DOHH2 (cell line): ENCODE results near the gene TEX2.

ENCODE experiments used
- H3F3A ChIP-seq: fragments of 200-600 bp; sonication (generic), shearing (Covaris generic); 2 replicates; pipeline ENCODE4 v1.6.0; 2016; ENCODE audit warnings: antibody characterized with exemption, mild to moderate bottlenecking; ENCODE audit not compliant: control insufficient read depth, insufficient read depth
- H3K27ac ChIP-seq: fragments of 200-600 bp; sonication (generic); 2 replicates; pipeline ENCODE4 v1.5.1; 2014; ENCODE audit warnings: low read depth, mild to moderate bottlenecking, low read length, moderate library complexity
- H3K27me3 ChIP-seq: fragments of 200-600 bp; sonication (generic); 2 replicates; pipeline ENCODE4 v1.6.1; 2014; ENCODE audit warnings: mild to moderate bottlenecking, low read length, mixed read lengths; ENCODE audit not compliant: control insufficient read depth
- H3K36me3 ChIP-seq: fragments of 200-600 bp; sonication (generic); 2 replicates; pipeline ENCODE4 v1.6.1; 2014; ENCODE audit warnings: mild to moderate bottlenecking, low read length, moderate library complexity, mixed read lengths; ENCODE audit not compliant: control insufficient read depth
- H3K4me1 ChIP-seq: fragments of 200-600 bp; sonication (generic); 2 replicates; pipeline ENCODE4 v1.6.1; 2014; ENCODE audit warnings: mild to moderate bottlenecking, low read length, mixed read lengths; ENCODE audit not compliant: control insufficient read depth
- H3K4me2 ChIP-seq: fragments of 200-600 bp; sonication (generic); 2 replicates; pipeline ENCODE4 v1.6.0; 2014; ENCODE audit warnings: mild to moderate bottlenecking, low read length, moderate library complexity
- H3K4me3 ChIP-seq: fragments of 200-600 bp; sonication (generic); 2 replicates; pipeline ENCODE4 v1.5.1; 2014; ENCODE audit warnings: mild to moderate bottlenecking, low read length, mixed read lengths
- H3K79me2 ChIP-seq: fragments of 200-600 bp; sonication (generic); 2 replicates; pipeline ENCODE4 v1.6.1; 2014; ENCODE audit warnings: mild to moderate bottlenecking, low read length, mixed read lengths; ENCODE audit not compliant: control insufficient read depth
- H3K9me2 ChIP-seq: fragments of 200-600 bp; sonication (generic); replicated peaks from 2 replicates; pipeline ENCODE4 v1.6.1; 2014; ENCODE audit warnings: mild to moderate bottlenecking, low read length, mixed read lengths; ENCODE audit not compliant: control insufficient read depth
- H3K9me3 ChIP-seq: fragments of 200-600 bp; sonication (generic); 2 replicates; pipeline ENCODE4 v1.6.1; 2014; ENCODE audit warnings: antibody characterized with exemption, low read length, mixed read lengths; ENCODE audit not compliant: control insufficient read depth, insufficient read depth
- H4K20me1 ChIP-seq: fragments of 200-600 bp; sonication (generic); 2 replicates; pipeline ENCODE4 v1.6.0; 2014; ENCODE audit warnings: low read depth, mild to moderate bottlenecking, antibody characterized with exemption, low read length, moderate library complexity; ENCODE audit not compliant: control insufficient read depth, insufficient read depth
- EZH2phosphoT487 ChIP-seq: fragments of 200-600 bp; sonication (generic); IDR thresholded peaks from 2 replicates; pipeline ENCODE4 v1.6.1; 2017; ENCODE audit warnings: borderline replicate concordance, mild to moderate bottlenecking, antibody characterized with exemption, low read length, moderate library complexity, mixed read lengths
- TF ChIP-seq, protein P1 (sequence below): fragments of 200-600 bp; sonication (generic); IDR thresholded peaks from one replicate; pipeline ENCODE4 v1.5.1; 2014; ENCODE audit warnings: antibody characterized with exemption, mild to moderate bottlenecking, low read depth, low read length; ENCODE audit not compliant: poor library complexity, severe bottlenecking

TEX2 gene, protein sequence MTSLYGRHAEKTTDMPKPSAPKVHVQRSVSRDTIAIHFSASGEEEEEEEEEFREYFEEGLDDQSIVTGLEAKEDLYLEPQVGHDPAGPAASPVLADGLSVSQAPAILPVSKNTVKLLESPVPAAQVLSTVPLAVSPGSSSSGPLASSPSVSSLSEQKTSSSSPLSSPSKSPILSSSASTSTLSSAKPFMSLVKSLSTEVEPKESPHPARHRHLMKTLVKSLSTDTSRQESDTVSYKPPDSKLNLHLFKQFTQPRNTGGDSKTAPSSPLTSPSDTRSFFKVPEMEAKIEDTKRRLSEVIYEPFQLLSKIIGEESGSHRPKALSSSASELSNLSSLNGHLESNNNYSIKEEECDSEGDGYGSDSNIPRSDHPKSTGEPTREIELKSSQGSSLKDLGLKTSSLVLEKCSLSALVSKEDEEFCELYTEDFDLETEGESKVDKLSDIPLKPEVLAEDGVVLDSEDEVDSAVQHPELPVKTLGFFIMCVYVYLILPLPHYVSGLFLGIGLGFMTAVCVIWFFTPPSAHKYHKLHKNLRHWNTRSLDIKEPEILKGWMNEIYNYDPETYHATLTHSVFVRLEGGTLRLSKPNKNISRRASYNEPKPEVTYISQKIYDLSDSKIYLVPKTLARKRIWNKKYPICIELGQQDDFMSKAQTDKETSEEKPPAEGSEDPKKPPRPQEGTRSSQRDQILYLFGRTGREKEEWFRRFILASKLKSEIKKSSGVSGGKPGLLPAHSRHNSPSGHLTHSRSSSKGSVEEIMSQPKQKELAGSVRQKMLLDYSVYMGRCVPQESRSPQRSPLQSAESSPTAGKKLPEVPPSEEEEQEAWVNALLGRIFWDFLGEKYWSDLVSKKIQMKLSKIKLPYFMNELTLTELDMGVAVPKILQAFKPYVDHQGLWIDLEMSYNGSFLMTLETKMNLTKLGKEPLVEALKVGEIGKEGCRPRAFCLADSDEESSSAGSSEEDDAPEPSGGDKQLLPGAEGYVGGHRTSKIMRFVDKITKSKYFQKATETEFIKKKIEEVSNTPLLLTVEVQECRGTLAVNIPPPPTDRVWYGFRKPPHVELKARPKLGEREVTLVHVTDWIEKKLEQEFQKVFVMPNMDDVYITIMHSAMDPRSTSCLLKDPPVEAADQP

GRCh38 chr17:64263000-64263766 lies at the start of gene TEX2:
TSS of gene TEX2 (minus strand) at chr17:64263260. CDS start at chr17:64214217, 49,043 bp downstream.
- Histone ChIP-seq H3K27me3 (peaks cover 20% of the 10 kb centered on the region), H3F3A (no peaks in the 10 kb centered on the region), H3K27ac (peak within 1 kb of the TSS; percentile 26), H3K9me2 (no peaks in the 10 kb centered on the region), H3K4me3 (peak within 1 kb of the TSS; percentile 98), H3K79me2 (peaks cover 33% of the 10 kb centered on the region), H3K36me3 (no peaks in the 10 kb centered on the region), H3K4me2 (peak within 1 kb of the TSS; percentile 98), H3K9me3 (no peaks in the 10 kb centered on the region), H3K4me1 (peaks cover 23% of the 10 kb centered on the region), H4K20me1 (no peaks in the 10 kb centered on the region)
- TF ChIP-seq, protein P1, sequence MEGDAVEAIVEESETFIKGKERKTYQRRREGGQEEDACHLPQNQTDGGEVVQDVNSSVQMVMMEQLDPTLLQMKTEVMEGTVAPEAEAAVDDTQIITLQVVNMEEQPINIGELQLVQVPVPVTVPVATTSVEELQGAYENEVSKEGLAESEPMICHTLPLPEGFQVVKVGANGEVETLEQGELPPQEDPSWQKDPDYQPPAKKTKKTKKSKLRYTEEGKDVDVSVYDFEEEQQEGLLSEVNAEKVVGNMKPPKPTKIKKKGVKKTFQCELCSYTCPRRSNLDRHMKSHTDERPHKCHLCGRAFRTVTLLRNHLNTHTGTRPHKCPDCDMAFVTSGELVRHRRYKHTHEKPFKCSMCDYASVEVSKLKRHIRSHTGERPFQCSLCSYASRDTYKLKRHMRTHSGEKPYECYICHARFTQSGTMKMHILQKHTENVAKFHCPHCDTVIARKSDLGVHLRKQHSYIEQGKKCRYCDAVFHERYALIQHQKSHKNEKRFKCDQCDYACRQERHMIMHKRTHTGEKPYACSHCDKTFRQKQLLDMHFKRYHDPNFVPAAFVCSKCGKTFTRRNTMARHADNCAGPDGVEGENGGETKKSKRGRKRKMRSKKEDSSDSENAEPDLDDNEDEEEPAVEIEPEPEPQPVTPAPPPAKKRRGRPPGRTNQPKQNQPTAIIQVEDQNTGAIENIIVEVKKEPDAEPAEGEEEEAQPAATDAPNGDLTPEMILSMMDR, result no peak
- no peak for TF ChIP-seq EZH2phosphoT487

DNA sequence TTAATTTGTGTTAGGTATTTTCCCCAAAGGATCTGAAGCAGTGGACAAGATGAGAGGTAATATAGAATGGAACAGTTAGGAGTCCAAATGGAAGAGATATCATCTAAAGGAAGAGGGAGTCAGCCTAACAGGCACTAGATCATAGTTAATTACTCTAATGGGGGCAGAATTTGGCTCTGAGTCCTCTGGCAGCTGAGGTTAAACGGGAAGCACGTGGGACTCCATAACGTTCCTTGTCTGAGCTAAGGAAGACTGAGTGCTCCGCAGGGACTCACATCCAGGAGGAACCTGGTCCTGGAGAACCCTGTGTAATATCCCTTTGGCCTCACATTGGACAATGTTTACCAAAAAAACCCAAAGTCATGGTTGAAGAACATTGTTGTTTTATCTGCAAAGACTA lies 46.6 kb upstream of the TEX2 start:
- Histone ChIP-seq H3K27me3 (no peaks in the 10 kb centered on the region), H3K9me3 (no peaks in the 10 kb centered on the region), H3K4me2 (no peak overlapping the region), H3K36me3 (no peaks in the 10 kb centered on the region), H3K9me2 (no peaks in the 10 kb centered on the region), H4K20me1 (no peaks in the 10 kb centered on the region), H3F3A (no peaks in the 10 kb centered on the region), H3K27ac (no peak overlapping the region), H3K4me3 (no peak overlapping the region), H3K79me2 (no peaks in the 10 kb centered on the region), H3K4me1 (no peaks in the 10 kb centered on the region)
- no peak for TF ChIP-seq EZH2phosphoT487
- TF ChIP-seq, protein P1, result no peak

DNA sequence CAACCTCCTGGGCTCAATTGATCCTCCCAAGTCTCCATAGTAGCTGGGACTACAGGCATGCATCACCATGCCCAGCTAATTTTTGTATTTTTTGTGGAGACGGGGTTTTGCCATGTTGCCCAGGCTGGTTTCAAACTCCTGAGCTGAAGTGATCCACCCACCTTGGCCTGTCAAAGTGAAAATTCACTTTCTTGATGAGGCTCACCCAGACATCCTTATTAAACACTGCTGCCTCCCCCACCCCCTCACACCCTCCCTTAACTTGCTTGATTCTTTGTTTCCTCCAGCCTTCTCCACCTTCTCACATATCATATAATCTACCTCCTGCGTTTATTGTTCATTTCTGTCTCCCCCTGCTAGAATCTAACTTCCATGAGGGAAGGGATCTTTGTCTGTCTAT lies 46.0 kb upstream of the TEX2 start:
- Histone ChIP-seq H3K79me2 (no peaks in the 10 kb centered on the region), H3K36me3 (no peaks in the 10 kb centered on the region), H3K9me3 (no peaks in the 10 kb centered on the region), H3K27ac (no peak overlapping the region), H3K9me2 (no peaks in the 10 kb centered on the region), H3K27me3 (no peaks in the 10 kb centered on the region), H3K4me2 (no peak overlapping the region), H3K4me3 (no peak overlapping the region), H3K4me1 (no peaks in the 10 kb centered on the region), H3F3A (no peaks in the 10 kb centered on the region), H4K20me1 (no peaks in the 10 kb centered on the region)
- TF ChIP-seq, protein P1, result no peak
- no peak for TF ChIP-seq EZH2phosphoT487
